Activated CD8-positive, alpha-beta memory T cell treated with anti-CD3 and anti-CD28 coated beads, Interleukin-2, amount 50 U/mL, for 48 hours (primary cell): ENCODE data around the gene RAD51B.

Experiments
- DNase-seq: peaks from one replicate; pipeline ENCODE4 v3.0.0-alpha.2; 2020

Gene RAD51B

GRCh38 chr14:68479247-68479646 lies 659.7 kb downstream of the RAD51B start:
- no peak for DNase-seq

GRCh38 chr14:68482018-68482417 lies 662.4 kb downstream of the RAD51B start:
- no peak for DNase-seq

- no peak for DNase-seq
These were observed 663.3 kb downstream of the RAD51B start for GRCh38 chr14:68482772-68483395.

- no peak for DNase-seq
These were observed 666.6 kb downstream of the RAD51B start for GRCh38 chr14:68486033-68486732.

GRCh38 chr14:68486809-68487208 lies 667.2 kb downstream of the RAD51B start:
- no peak for DNase-seq

GRCh38 chr14:68487805-68488590 lies 668.4 kb downstream of the RAD51B start:
- DNase-seq = no peak

- no peak for DNase-seq
These were observed 672.2 kb downstream of the RAD51B start for GRCh38 chr14:68491793-68492192.

GRCh38 chr14:68492381-68493151 lies 673.0 kb downstream of the RAD51B start:
- no peak for DNase-seq

- no peak for DNase-seq
These were observed 673.8 kb downstream of the RAD51B start for GRCh38 chr14:68493152-68493911.

- no peak for DNase-seq
These were observed 675.8 kb downstream of the RAD51B start for GRCh38 chr14:68495101-68496039.

- no peak for DNase-seq
These were observed 677.4 kb downstream of the RAD51B start for GRCh38 chr14:68497011-68497410.

- no peak for DNase-seq
These were observed 679.9 kb downstream of the RAD51B start for GRCh38 chr14:68499451-68499850.

GRCh38 chr14:68501171-68501570 lies 681.6 kb downstream of the RAD51B start:
- DNase-seq = no peak

GRCh38 chr14:68501614-68502052 lies 682.1 kb downstream of the RAD51B start:
- no peak for DNase-seq

- no peak for DNase-seq
These were observed 682.7 kb downstream of the RAD51B start for GRCh38 chr14:68502230-68502629.

GRCh38 chr14:68503186-68503825 lies 683.7 kb downstream of the RAD51B start:
- no peak for DNase-seq

- no peak for DNase-seq
These were observed 685.3 kb downstream of the RAD51B start for GRCh38 chr14:68504861-68505260.

- no peak for DNase-seq
These were observed 686.6 kb downstream of the RAD51B start for GRCh38 chr14:68506021-68506644.

GRCh38 chr14:68506645-68507419 lies 687.3 kb downstream of the RAD51B start:
- no peak for DNase-seq
